ENCODE data around the gene ARMC9. TPM values are rescaled to one million over a fixed set of nuclear protein-coding genes. Genes with fewer than 3 reads are reported as not detected.

The ARMC9 gene
- total and polyA plus RNA-seq, 2 of the 13 experiments (the other 11 are each of a cell fraction or from before 2014, with no cell fraction given) = 9.1 to 12.8 TPM

DNA sequence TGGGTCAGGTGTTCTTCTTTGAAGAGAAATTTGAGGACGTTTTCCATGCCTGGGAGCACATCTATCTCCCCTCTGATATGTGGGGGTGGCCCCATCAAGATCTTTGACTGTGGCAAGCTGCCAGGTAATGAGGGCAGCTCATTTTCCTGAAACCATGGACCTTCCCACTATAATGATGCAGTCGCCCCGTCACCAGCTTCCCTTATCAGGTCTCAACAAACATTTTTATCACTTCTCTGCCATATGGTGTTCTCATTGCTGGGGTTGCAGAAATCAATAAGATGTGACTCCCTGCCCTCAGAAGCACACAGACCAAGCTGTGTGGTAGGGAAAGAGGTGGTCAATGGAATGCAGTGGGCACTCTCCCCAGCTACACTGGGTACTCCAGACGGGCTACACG lies 148.7 kb downstream of the ARMC9 start:
- CTCF ChIA-PET (ENCODE audit: low intra/inter-chr PET ratio, low total read pairs) = no interaction called here
- in situ Hi-C loops (cut with HindIII; ENCODE audit: extremely low pct_ligation_motif_present, low pct_unique_long_range_greater_than_20kb) = no loop called here
- Histone ChIP-seq H3K9me3 (ENCODE audit: low read length) (no peaks in the 10 kb centered on the region), H3K79me2 (ENCODE audit: insufficient read depth, low read length) (no peaks in the 10 kb centered on the region), H3K27me3 (ENCODE audit: control insufficient read depth in 1 of 2, insufficient read depth in 2 of 2, low read length in 2 of 2) (no peaks in the 10 kb centered on the region), H3K9ac (ENCODE audit: insufficient read depth, low read depth, low read length) (no peak overlapping the region), H3K27ac (ENCODE audit: extremely low read length, insufficient read depth, low read length) (no peak overlapping the region), H3K4me2 (ENCODE audit: low read depth, low read length) (no peak overlapping the region), H3K36me3 (replicated peaks in 1 of 2; ENCODE audit: control insufficient read depth in 1 of 2, insufficient read depth in 2 of 2, low read length in 2 of 2) (no peaks in the 10 kb centered on the region), H3K4me3 (replicated peaks in 1 of 3; ENCODE audit: insufficient read depth in 1 of 3, low read depth in 2 of 3, low read length in 3 of 3) (no peak overlapping the region), H2AFZ (ENCODE audit: low read length) (no peak overlapping the region), H4K20me1 (ENCODE audit: insufficient read depth, low read length) (no peaks in the 10 kb centered on the region), H3K4me1 (ENCODE audit: insufficient read depth, low read length) (0 out of 2 replicates have a peak, but pooled peaks cover 4% of the 10 kb centered on the region)
- no peak for TF ChIP-seq MLLT10 (CRISPR knock-in tag; IDR thresholded peaks at IDR 0.05)
- TF ChIP-seq EEA1 (CRISPR knock-in tag; IDR thresholded peaks at IDR 0.05; ENCODE audit: borderline replicate concordance) = no peak
- TF ChIP-seq, protein P1, sequence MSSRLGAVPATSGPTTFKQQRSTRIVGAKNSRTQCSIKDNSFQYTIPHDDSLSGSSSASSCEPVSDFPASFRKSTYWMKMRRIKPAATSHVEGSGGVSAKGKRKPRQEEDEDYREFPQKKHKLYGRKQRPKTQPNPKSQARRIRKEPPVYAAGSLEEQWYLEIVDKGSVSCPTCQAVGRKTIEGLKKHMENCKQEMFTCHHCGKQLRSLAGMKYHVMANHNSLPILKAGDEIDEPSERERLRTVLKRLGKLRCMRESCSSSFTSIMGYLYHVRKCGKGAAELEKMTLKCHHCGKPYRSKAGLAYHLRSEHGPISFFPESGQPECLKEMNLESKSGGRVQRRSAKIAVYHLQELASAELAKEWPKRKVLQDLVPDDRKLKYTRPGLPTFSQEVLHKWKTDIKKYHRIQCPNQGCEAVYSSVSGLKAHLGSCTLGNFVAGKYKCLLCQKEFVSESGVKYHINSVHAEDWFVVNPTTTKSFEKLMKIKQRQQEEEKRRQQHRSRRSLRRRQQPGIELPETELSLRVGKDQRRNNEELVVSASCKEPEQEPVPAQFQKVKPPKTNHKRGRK (CRISPR knock-in tag; IDR thresholded peaks at IDR 0.05) = no peak
- TF ChIP-seq SMAD9 (CRISPR knock-in tag; IDR thresholded peaks at IDR 0.05) = no peak
- TF ChIP-seq ZNF883 (CRISPR knock-in tag; IDR thresholded peaks at IDR 0.05; ENCODE audit: not compliant biosample characterization) = no peak
- TF ChIP-seq ETV5 (CRISPR knock-in tag; IDR thresholded peaks at IDR 0.05; ENCODE audit: borderline replicate concordance) = no peak
- TF ChIP-seq ZNF44 (CRISPR knock-in tag; IDR thresholded peaks at IDR 0.05) = no peak
- TF ChIP-seq HIVEP1 (CRISPR knock-in tag; IDR thresholded peaks at IDR 0.05) = no peak
- 85% methylated on average over 5 of the region's 5 CpGs for WGBS (ENCODE audit: low lambda C conversion rate)
- POLR2A ChIA-PET = no interaction called here
- ATAC-seq (no peak), FAIRE-seq (no peak), DNase-seq (ENCODE audit: low spot score) (no peak)
- no TSS peak for BruUV-seq (replicated peaks)
- intact Hi-C loops (cut with micrococcal nuclease; ENCODE audit: unreplicated experiment) = loop anchor here (5.0 kb wide), 1 partner anchor 1215 kb away; no protein-coding TSS in a partner anchor

Measured in HepG2 (cell line).